Measurements from ENCODE around the gene TOR4A. TPM values are rescaled to one million over a fixed set of nuclear protein-coding genes. Genes with fewer than 3 reads are reported as not detected.

Gene TOR4A
- total RNA-seq, 1 experiment from 2014 or later, result 37.1 TPM

DNA sequence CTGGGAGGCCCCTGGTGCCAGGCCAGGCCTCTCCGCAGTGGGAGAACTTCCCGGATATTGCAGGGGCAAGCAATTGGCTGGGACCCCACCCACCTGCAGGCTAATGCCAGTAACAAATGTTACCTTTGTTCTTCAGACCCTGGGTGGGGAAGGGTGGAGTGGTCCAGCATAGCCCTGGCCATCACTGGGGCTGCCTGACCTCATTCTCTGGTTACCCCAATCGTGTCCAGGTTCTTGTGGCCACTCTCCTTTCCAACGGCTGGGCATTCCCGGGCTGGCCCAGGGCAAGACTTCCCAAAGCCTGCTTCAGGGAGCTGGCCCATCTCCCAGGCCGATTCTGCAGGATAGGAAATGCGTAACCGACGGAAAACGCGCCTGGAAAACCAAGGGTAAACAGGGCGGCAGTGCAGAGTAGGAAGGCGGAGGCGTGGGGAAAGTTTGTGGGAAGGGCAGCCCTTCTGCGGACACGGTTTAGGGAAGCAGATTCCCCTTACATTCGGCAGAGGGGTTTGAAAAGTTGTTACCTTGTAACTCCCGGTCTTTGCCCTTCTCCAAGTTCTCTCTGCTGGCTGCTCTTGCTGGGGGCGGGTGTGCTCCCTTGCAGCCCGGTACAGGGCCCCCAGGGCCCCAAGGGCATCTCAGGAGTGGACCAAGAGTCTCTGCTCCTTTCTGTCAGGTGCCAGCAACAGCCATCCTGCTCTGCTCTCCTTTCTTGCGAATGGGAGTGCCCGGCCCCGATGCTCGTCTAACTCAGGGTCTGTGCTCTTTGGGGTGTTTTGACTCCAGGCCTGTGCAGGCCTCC, 21.1 kb downstream of the TOR4A start:
- TF ChIP-seq SIN3A (IDR thresholded peaks at IDR 0.05; ENCODE audit: borderline replicate concordance, insufficient read depth, low read depth, low read length) (no peak), POLR2AphosphoS5 (IDR thresholded peaks at IDR 0.05; ENCODE audit: low read depth, low read length) (no peak), TCF7L2 (IDR thresholded peaks at IDR 0.05; ENCODE audit: low read depth, low read length) (no peak)
- TF ChIP-seq, protein P1, sequence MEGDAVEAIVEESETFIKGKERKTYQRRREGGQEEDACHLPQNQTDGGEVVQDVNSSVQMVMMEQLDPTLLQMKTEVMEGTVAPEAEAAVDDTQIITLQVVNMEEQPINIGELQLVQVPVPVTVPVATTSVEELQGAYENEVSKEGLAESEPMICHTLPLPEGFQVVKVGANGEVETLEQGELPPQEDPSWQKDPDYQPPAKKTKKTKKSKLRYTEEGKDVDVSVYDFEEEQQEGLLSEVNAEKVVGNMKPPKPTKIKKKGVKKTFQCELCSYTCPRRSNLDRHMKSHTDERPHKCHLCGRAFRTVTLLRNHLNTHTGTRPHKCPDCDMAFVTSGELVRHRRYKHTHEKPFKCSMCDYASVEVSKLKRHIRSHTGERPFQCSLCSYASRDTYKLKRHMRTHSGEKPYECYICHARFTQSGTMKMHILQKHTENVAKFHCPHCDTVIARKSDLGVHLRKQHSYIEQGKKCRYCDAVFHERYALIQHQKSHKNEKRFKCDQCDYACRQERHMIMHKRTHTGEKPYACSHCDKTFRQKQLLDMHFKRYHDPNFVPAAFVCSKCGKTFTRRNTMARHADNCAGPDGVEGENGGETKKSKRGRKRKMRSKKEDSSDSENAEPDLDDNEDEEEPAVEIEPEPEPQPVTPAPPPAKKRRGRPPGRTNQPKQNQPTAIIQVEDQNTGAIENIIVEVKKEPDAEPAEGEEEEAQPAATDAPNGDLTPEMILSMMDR (IDR thresholded peaks at IDR 0.05), result no peak
- TF ChIP-seq, protein P2, sequence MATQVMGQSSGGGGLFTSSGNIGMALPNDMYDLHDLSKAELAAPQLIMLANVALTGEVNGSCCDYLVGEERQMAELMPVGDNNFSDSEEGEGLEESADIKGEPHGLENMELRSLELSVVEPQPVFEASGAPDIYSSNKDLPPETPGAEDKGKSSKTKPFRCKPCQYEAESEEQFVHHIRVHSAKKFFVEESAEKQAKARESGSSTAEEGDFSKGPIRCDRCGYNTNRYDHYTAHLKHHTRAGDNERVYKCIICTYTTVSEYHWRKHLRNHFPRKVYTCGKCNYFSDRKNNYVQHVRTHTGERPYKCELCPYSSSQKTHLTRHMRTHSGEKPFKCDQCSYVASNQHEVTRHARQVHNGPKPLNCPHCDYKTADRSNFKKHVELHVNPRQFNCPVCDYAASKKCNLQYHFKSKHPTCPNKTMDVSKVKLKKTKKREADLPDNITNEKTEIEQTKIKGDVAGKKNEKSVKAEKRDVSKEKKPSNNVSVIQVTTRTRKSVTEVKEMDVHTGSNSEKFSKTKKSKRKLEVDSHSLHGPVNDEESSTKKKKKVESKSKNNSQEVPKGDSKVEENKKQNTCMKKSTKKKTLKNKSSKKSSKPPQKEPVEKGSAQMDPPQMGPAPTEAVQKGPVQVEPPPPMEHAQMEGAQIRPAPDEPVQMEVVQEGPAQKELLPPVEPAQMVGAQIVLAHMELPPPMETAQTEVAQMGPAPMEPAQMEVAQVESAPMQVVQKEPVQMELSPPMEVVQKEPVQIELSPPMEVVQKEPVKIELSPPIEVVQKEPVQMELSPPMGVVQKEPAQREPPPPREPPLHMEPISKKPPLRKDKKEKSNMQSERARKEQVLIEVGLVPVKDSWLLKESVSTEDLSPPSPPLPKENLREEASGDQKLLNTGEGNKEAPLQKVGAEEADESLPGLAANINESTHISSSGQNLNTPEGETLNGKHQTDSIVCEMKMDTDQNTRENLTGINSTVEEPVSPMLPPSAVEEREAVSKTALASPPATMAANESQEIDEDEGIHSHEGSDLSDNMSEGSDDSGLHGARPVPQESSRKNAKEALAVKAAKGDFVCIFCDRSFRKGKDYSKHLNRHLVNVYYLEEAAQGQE (IDR thresholded peaks at IDR 0.05; ENCODE audit: insufficient read depth in 1 of 2, low read depth in 2 of 2, low read length in 1 of 2), result no peak
- no peaks in the 10 kb centered on the region for H3K27me3 ChIP-seq (ENCODE audit: control insufficient read depth, insufficient read depth, low read length)
- no TSS peak for BruUV-seq (replicated peaks)
- ATAC-seq (peak; percentile 6), DNase-seq (ENCODE audit: low read depth, low spot score) (no peak)
- intact Hi-C loops (cut with micrococcal nuclease; ENCODE audit: unreplicated experiment), result loop anchor here (10.0 kb wide), 1 partner anchor 126 kb away; the partner anchor contains the start of genes EXD3 and NOXA1
- ChIA-PET CTCF (interaction anchor here (0.6 kb wide), 1 partner anchor 20 kb away, joined by 3 read pairs; no protein-coding TSS in a partner anchor), POLR2A (no interaction called here)
- peaks cover 39% of the 10 kb centered on the region for H3K4me1 ChIP-seq (ENCODE audit: control insufficient read depth, insufficient read depth, low read length)
- no peaks in the 10 kb centered on the region for H3K9me3 ChIP-seq (ENCODE audit: control insufficient read depth, insufficient read depth, low read depth, low read length)
- in situ Hi-C loops (cut with HindIII; ENCODE audit: low pct_unique_long_range_greater_than_20kb, low sequenced_read_pairs), result no loop called here
- H3K4me3 ChIP-seq (ENCODE audit: low read depth in 2 of 2, low read length in 2 of 2), result peak overlapping the region; percentile 54 to 74
- H3K36me3 ChIP-seq (ENCODE audit: control insufficient read depth, insufficient read depth, low read length), result no peaks in the 10 kb centered on the region
- peak overlapping the region; percentile 87 for H3K27ac ChIP-seq (ENCODE audit: low read length)

DNA sequence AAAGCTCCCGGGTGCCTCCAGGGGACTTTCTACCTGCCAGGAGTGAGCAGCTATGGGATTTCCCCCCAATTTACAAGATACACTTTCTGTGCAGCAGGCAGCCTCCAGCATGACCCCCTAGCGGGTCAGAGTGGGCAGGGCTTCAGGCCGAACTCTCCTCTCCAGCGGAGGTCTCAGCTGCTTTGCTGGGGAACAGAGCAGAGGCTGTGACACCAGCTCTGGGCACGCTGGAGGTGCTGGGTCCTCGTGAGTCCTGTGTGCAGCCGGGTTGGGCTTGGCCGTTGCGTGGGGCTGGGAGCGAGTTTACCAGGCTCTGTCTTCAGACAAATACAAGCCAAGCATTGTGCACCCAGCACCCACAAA, 21.7 kb downstream of the TOR4A start:
- POLR2A ChIA-PET, result no interaction called here
- H3K4me3 ChIP-seq (ENCODE audit: low read depth in 2 of 2, low read length in 2 of 2), result peak overlapping the region; percentile 54 to 74
- H3K36me3 ChIP-seq (ENCODE audit: control insufficient read depth, insufficient read depth, low read length), result no peaks in the 10 kb centered on the region
- ATAC-seq (no peak), DNase-seq (ENCODE audit: low read depth, low spot score) (no peak)
- H3K27me3 ChIP-seq (ENCODE audit: control insufficient read depth, insufficient read depth, low read length), result no peaks in the 10 kb centered on the region
- TF ChIP-seq SIN3A (IDR thresholded peaks at IDR 0.05; ENCODE audit: borderline replicate concordance, insufficient read depth, low read depth, low read length), result no peak
- no peak for TF ChIP-seq POLR2AphosphoS5 (IDR thresholded peaks at IDR 0.05; ENCODE audit: low read depth, low read length)
- TF ChIP-seq, protein P2 (IDR thresholded peaks at IDR 0.05; ENCODE audit: insufficient read depth in 1 of 2, low read depth in 2 of 2, low read length in 1 of 2), result no peak
- TF ChIP-seq, protein P1 (IDR thresholded peaks at IDR 0.05), result no peak
- no peak for TF ChIP-seq TCF7L2 (IDR thresholded peaks at IDR 0.05; ENCODE audit: low read depth, low read length)
- CTCF ChIA-PET, result interaction anchor here (0.6 kb wide), 1 partner anchor 19 kb away, joined by 3 read pairs; no protein-coding TSS in a partner anchor
- no peaks in the 10 kb centered on the region for H3K9me3 ChIP-seq (ENCODE audit: control insufficient read depth, insufficient read depth, low read depth, low read length)
- H3K4me1 ChIP-seq (ENCODE audit: control insufficient read depth, insufficient read depth, low read length), result peaks cover 45% of the 10 kb centered on the region
- H3K27ac ChIP-seq (ENCODE audit: low read length), result peak overlapping the region; percentile 87
- no TSS peak for BruUV-seq (replicated peaks)
- intact Hi-C loops (cut with micrococcal nuclease; ENCODE audit: unreplicated experiment), result loop anchor here (10.0 kb wide), 1 partner anchor 126 kb away; the partner anchor contains the start of genes EXD3 and NOXA1
- in situ Hi-C loops (cut with HindIII; ENCODE audit: low pct_unique_long_range_greater_than_20kb, low sequenced_read_pairs), result no loop called here
